HEK293T (cell line): ENCODE measurements around the gene MAD1L1.

Source experiments
- CTBP1 ChIP-seq: fragments of 450-650 bp; IDR thresholded peaks from 2 replicates; pipeline ENCODE4 v1.6.1; 2016; ENCODE audit warnings: borderline replicate concordance
- FOXA1 ChIP-seq: fragments of 450-650 bp; IDR thresholded peaks from 2 replicates; pipeline ENCODE4 v1.6.1; 2016; ENCODE audit warnings: mild to moderate bottlenecking
- FOXK2 ChIP-seq: fragments of 450-650 bp; IDR thresholded peaks from 2 replicates; pipeline ENCODE4 v1.6.1; 2016; ENCODE audit warnings: mild to moderate bottlenecking
- HDGF ChIP-seq: fragments of 450-650 bp; IDR thresholded peaks from 2 replicates; pipeline ENCODE4 v1.6.1; 2017; ENCODE audit warnings: antibody characterized with exemption, borderline replicate concordance
- NFRKB ChIP-seq: fragments of 450-650 bp; IDR thresholded peaks from 2 replicates; pipeline ENCODE4 v1.6.1; 2016; ENCODE audit warnings: mild to moderate bottlenecking, moderate library complexity

DNA sequence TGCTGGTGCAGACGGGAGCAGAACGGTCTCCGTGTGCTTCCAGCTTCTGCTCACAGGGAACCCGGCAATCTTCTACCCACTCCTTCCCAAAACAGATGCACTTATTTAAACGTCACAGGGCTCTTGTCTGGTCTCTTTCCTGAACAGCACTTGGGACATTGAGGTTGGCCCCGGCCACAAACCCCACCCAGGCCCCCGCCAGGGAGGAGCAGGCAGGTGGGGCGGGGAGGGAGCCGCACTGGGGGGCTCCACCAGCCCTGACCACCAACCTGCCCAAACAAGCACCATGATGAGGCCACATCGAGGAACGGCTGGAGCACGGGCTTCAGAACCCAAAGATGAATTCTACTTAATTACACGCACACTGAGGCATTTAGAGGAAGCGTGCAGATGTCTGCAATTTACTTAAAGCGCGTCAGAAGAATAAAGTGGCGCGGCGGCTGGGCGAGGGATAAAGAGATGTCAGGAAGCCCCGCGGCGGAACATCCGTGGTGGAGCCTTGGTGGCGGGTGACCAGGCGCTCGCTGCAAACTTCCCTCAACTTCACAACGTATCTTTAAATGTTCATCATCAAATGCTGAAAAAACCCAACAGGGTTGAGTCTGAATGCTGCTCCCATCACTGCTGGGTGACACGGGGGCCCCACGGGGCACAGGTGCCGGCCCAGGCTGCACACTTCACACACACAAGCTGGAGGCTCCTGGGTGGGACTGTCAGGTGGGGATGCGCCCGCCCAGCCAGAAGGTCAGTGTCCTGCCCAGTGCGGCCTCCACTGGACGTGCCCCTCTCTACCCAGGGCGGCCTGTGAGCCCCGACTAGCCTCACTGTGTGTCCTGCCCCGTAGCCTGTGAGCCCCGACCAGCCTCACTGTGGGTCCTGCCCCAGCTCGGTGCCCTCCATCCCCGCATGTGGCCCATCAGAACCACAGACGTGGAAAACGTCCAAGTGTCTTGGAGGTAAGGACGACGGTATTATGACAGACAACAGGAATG is 279.2 kb downstream of the MAD1L1 start:
- TF ChIP-seq CTBP1 (no peak), NFRKB (no peak), FOXK2 (no peak), FOXA1 (no peak), HDGF (no peak)
